Measurements from ENCODE around the gene LDHD.
A peak's percentile ranks its signal among the peaks of the same experiment; 100 is the strongest.

- TF ChIP-seq, protein P1, sequence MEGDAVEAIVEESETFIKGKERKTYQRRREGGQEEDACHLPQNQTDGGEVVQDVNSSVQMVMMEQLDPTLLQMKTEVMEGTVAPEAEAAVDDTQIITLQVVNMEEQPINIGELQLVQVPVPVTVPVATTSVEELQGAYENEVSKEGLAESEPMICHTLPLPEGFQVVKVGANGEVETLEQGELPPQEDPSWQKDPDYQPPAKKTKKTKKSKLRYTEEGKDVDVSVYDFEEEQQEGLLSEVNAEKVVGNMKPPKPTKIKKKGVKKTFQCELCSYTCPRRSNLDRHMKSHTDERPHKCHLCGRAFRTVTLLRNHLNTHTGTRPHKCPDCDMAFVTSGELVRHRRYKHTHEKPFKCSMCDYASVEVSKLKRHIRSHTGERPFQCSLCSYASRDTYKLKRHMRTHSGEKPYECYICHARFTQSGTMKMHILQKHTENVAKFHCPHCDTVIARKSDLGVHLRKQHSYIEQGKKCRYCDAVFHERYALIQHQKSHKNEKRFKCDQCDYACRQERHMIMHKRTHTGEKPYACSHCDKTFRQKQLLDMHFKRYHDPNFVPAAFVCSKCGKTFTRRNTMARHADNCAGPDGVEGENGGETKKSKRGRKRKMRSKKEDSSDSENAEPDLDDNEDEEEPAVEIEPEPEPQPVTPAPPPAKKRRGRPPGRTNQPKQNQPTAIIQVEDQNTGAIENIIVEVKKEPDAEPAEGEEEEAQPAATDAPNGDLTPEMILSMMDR (IDR thresholded peaks at IDR 0.05) = no peak
- no peak for TF ChIP-seq POLR2A (IDR thresholded peaks at IDR 0.05)
- peak; percentile 80 for TF ChIP-seq POLR2AphosphoS5 (IDR thresholded peaks at IDR 0.05)
Observed at GRCh38 chr16:75108792-75109731, 7.5 kb downstream of the LDHD start.
